ENCODE data around the gene ADARB1. TPM values are rescaled to one million over a fixed set of nuclear protein-coding genes. Genes with fewer than 3 reads are reported as not detected.

ADARB1 gene
- total and polyA plus RNA-seq, 2 of the 8 experiments (the other 6 are each of a cell fraction or from before 2014, with no cell fraction given) = 4.7 to 14.9 TPM

GRCh38 chr21:45088729-45089128 is 14.3 kb downstream of the ADARB1 start:
- Histone ChIP-seq H3K23me2 (ENCODE audit: low read depth, low read length) (no peaks in the 10 kb centered on the region), H3K27me3 (replicated peaks in 1 of 4; ENCODE audit: control insufficient read depth in 3 of 4, extremely low read depth in 1 of 4, insufficient read depth in 3 of 4, low read length in 3 of 4) (no peaks in the 10 kb centered on the region; a peak in 1 of 7 replicates), H3K9me3 (ENCODE audit: insufficient read depth in 2 of 2, low read depth in 1 of 2, low read length in 1 of 2) (no peaks in the 10 kb centered on the region), H3K9ac (replicated peaks in 1 of 4; ENCODE audit: extremely low read depth in 1 of 4, low read depth in 3 of 4, low read length in 3 of 4) (no peak overlapping the region), H4K5ac (ENCODE audit: insufficient read length, low read depth, low read length) (no peak overlapping the region), H3K4me1 (replicated peaks in 1 of 4; ENCODE audit: control insufficient read depth in 3 of 4, insufficient read depth in 4 of 4, low read length in 3 of 4) (no peaks in the 10 kb centered on the region; a peak in 1 of 7 replicates), H2BK12ac (ENCODE audit: low read depth, low read length) (no peak overlapping the region), H2AFZ (ENCODE audit: low read length) (no peak overlapping the region), H3K4ac (replicated peaks; ENCODE audit: insufficient read length, low read depth, low read length) (no peak overlapping the region), H3K4me3 (ENCODE audit: extremely low read depth in 1 of 4, insufficient read depth in 2 of 4, low read depth in 3 of 4, low read length in 4 of 4) (no peak overlapping the region), H3K79me1 (ENCODE audit: low read depth, low read length) (peaks cover 3% of the 10 kb centered on the region; the same call in 1 of the 2 replicates), H3K36me3 (ENCODE audit: control insufficient read depth in 2 of 4, insufficient read depth in 4 of 4, low read length in 3 of 4) (no peaks in the 10 kb centered on the region), H3K4me2 (ENCODE audit: insufficient read depth in 1 of 2, low read depth in 2 of 2, low read length in 2 of 2) (no peak overlapping the region), H2AK5ac (ENCODE audit: low read depth, low read length) (no peak overlapping the region), H4K8ac (ENCODE audit: extremely low read depth, insufficient read depth, low read length) (no peak overlapping the region), H2BK120ac (replicated peaks; ENCODE audit: low read depth, low read length) (no peak overlapping the region), H3K56ac (replicated peaks; ENCODE audit: insufficient read length, low read depth, low read length) (no peak overlapping the region), H4K91ac (replicated peaks; ENCODE audit: insufficient read length, low read length) (no peak overlapping the region), H3K79me2 (ENCODE audit: control insufficient read depth in 1 of 2, insufficient read depth in 2 of 2, low read length in 2 of 2) (0 out of 4 replicates have a peak, but pooled peaks cover 0 to 8% of the 10 kb centered on the region in 2 experiments), H3K23ac (ENCODE audit: insufficient read length) (no peak overlapping the region), H3K27ac (ENCODE audit: low read depth, low read length) (no peak overlapping the region), H4K20me1 (replicated peaks in 1 of 2; ENCODE audit: control insufficient read depth in 1 of 2, insufficient read depth in 2 of 2, low read length in 2 of 2) (peaks cover 0 to 1% of the 10 kb centered on the region in 2 experiments), H3K14ac (ENCODE audit: insufficient read length) (no peak overlapping the region), H2BK15ac (ENCODE audit: low read length) (no peak overlapping the region), H2BK5ac (ENCODE audit: low read depth, low read length) (no peak overlapping the region), H3K18ac (ENCODE audit: extremely low read depth, low read length) (no peak overlapping the region), H2BK20ac (ENCODE audit: low read length) (no peak overlapping the region)
- FAIRE-seq (no peak), DNase-seq (ENCODE audit: low read depth in 1 of 2, low spot score in 2 of 2) (no peak)
- ChIA-PET CTCF (ENCODE audit: partially characterized antibody) (interaction anchor here (1.2 to 3.4 kb wide), 2 partner anchors 10 to 14 kb away, joined by 3 to 16 read pairs; no protein-coding TSS in a partner anchor), POLR2A (ENCODE audit: partially characterized antibody) (no interaction called here)
- no peak for TF ChIP-seq SP2 (IDR thresholded peaks at IDR 0.05; ENCODE audit: low read length)
- TF ChIP-seq, protein P1, sequence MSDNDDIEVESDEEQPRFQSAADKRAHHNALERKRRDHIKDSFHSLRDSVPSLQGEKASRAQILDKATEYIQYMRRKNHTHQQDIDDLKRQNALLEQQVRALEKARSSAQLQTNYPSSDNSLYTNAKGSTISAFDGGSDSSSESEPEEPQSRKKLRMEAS (IDR thresholded peaks at IDR 0.05) = peak; percentile 38; the same call in 1 of the 2 replicates
- WGBS, 2 experiments (ENCODE audit: extremely low coverage in 1 of 2, insufficient coverage in 1 of 2, insufficient read length in 1 of 2, insufficient replicate concordance in 2 of 2, low coverage in 1 of 2, low lambda C conversion rate in 2 of 2, missing lambda C conversion rate in 1 of 2) = 95% methylated on average over 8 of the region's 8 CpGs; no CpG with 5 or more reads in 1 of the 2 experiments

Data from H1 (cell line).